Loucy (cell line): ENCODE results near the gene IL22RA2.
"Not testable (repeated sequence)": the region's sequence is repeated elsewhere in the genome, so short reads cannot be mapped to it uniquely, and the experiment has no call there.

ENCODE experiments used
- H2AFZ ChIP-seq: fragments of 200-600 bp; sonication (generic); 2 replicates; pipeline ENCODE4 v1.6.0; 2016; ENCODE audit warnings: antibody characterized with exemption, mild to moderate bottlenecking, low read length, moderate library complexity
- H3F3A ChIP-seq: fragments of 200-600 bp; 2 replicates; pipeline ENCODE4 v1.6.0; 2016; ENCODE audit warnings: antibody characterized with exemption, low read depth, mild to moderate bottlenecking
- H3K27me3 ChIP-seq: fragments of 200-600 bp; sonication (generic); 2 replicates; pipeline ENCODE4 v1.6.1; 2014; ENCODE audit warnings: low read length, mild to moderate bottlenecking; ENCODE audit not compliant: insufficient read depth, poor library complexity, severe bottlenecking
- H3K36me3 ChIP-seq: fragments of 200-600 bp; sonication (generic); 2 replicates; pipeline ENCODE4 v1.6.1; 2016; ENCODE audit warnings: low read length; ENCODE audit not compliant: insufficient read depth
- H3K4me1 ChIP-seq: fragments of 200-600 bp; sonication (generic); 2 replicates; pipeline ENCODE4 v1.5.1; 2014; ENCODE audit warnings: low read length, mild to moderate bottlenecking; ENCODE audit not compliant: insufficient read depth, poor library complexity, severe bottlenecking
- H3K4me2 ChIP-seq: fragments of 200-600 bp; sonication (generic); 2 replicates; pipeline ENCODE4 v1.6.0; 2014; ENCODE audit warnings: antibody characterized with exemption, low read length, low read depth, mild to moderate bottlenecking; ENCODE audit not compliant: poor library complexity, severe bottlenecking
- H3K4me3 ChIP-seq: fragments of 200-600 bp; sonication (generic); 2 replicates; pipeline ENCODE4 v1.5.1; 2014; ENCODE audit warnings: low read length, mild to moderate bottlenecking, mixed read lengths; ENCODE audit not compliant: poor library complexity, severe bottlenecking
- H3K79me2 ChIP-seq: fragments of 200-600 bp; sonication (generic); 2 replicates; pipeline ENCODE4 v1.6.1; 2014; ENCODE audit warnings: low read length; ENCODE audit not compliant: insufficient read depth
- H3K9ac ChIP-seq: fragments of 200-600 bp; sonication (generic); 2 replicates; pipeline ENCODE4 v1.6.0; 2014; ENCODE audit warnings: mild to moderate bottlenecking, low read depth, low read length, moderate library complexity; ENCODE audit not compliant: poor library complexity, severe bottlenecking
- H3K9me2 ChIP-seq: fragments of 200-600 bp; sonication (generic); replicated peaks from 2 replicates; pipeline ENCODE4 v1.6.1; 2016; ENCODE audit warnings: low read depth, low read length, mixed read lengths
- H3K9me3 ChIP-seq: fragments of 200-600 bp; sonication (generic); 2 replicates; pipeline ENCODE4 v1.6.1; 2014; ENCODE audit warnings: mild to moderate bottlenecking, antibody characterized with exemption, low read length, low read depth; ENCODE audit not compliant: insufficient read depth
- H4K20me1 ChIP-seq: fragments of 200-600 bp; sonication (generic); 2 replicates; pipeline ENCODE4 v1.6.0; 2014; ENCODE audit warnings: antibody characterized with exemption, low read length, mild to moderate bottlenecking; ENCODE audit not compliant: insufficient read depth, poor library complexity, severe bottlenecking
- CTCF ChIP-seq: fragments of 200-600 bp; sonication (generic); conservative IDR thresholded peaks from 2 replicates; pipeline ENCODE4 v1.5.1; 2014; ENCODE audit warnings: mild to moderate bottlenecking, antibody characterized with exemption, low read length
- EZH2phosphoT487 ChIP-seq: fragments of 200-600 bp; IDR thresholded peaks from 2 replicates; pipeline ENCODE4 v1.6.1; 2018; ENCODE audit warnings: antibody characterized with exemption, mild to moderate bottlenecking, moderate library complexity, borderline replicate concordance

The IL22RA2 gene

DNA sequence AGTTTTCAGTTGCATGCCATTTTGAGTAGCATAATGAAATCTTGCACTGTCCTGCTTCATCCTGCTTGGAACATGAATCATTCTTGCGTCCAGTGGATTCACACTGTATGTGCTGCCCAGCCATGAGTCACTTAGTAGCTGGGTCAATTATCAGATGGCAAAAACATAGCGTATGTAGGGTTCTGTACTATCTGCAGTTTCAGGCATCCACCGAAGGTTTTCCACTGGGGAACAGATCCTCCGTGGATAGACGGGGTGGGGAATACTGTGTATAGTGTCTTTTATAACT lies 61.4 kb downstream of the IL22RA2 start:
- Histone ChIP-seq H3K9me3 (no peaks in the 10 kb centered on the region), H3F3A (no peaks in the 10 kb centered on the region), H3K27me3 (no peaks in the 10 kb centered on the region), H3K9ac (no peak overlapping the region), H3K4me3 (no peak overlapping the region), H3K4me1 (no peaks in the 10 kb centered on the region), H3K79me2 (no peaks in the 10 kb centered on the region), H3K36me3 (no peaks in the 10 kb centered on the region), H4K20me1 (no peaks in the 10 kb centered on the region), H2AFZ (no peak overlapping the region), H3K9me2 (no peaks in the 10 kb centered on the region), H3K4me2 (no peak overlapping the region)
- TF ChIP-seq CTCF: no peak
- no peak for TF ChIP-seq EZH2phosphoT487

DNA sequence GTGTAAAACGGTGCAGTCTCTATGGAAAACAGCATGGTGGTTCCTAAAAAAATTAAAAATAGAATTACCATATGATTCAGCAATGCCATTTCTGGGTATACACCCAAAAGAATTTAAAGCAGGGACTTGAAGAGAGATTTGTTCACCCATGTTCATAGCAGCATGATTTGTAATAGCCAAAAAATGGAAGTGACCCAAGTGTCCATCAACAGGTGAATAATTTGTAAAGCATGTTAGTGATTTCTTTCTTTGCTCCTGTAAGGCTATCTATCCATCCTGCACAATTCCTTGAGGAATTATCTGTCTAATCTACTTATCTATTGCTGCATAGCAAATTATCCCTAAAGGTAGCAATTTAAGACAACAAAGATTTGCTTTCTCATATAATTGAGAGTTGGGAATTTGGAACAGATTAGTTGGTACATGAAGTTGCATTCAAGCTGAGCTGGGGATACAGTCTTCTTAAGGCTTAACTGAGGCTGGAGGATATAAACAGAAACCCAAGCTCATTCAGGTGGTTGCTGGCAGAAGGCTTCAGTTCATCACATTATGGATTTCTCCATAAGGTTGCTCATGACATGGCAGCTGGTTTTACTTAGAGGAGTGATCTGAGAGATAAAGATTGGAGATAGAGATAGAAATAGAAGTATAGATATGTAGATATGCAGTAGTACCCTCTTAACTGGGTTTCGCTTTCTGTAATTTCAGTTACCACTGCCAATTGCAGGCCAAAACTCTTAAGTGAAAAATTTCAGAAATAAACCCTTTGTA lies 62.0 kb downstream of the IL22RA2 start:
- no peaks in the 10 kb centered on the region for H3K9me3 ChIP-seq
- H3K36me3 ChIP-seq: no peaks in the 10 kb centered on the region
- no peaks in the 10 kb centered on the region for H3K9me2 ChIP-seq
- no peaks in the 10 kb centered on the region for H3K4me1 ChIP-seq
- no peaks in the 10 kb centered on the region for H3F3A ChIP-seq
- no peak overlapping the region for H3K9ac ChIP-seq
- H3K79me2 ChIP-seq: no peaks in the 10 kb centered on the region
- H2AFZ ChIP-seq: no peak overlapping the region
- H3K27me3 ChIP-seq: no peaks in the 10 kb centered on the region
- H3K4me3 ChIP-seq: no peak overlapping the region
- TF ChIP-seq CTCF (no peak), EZH2phosphoT487 (no peak)
- H3K4me2 ChIP-seq: no peak overlapping the region
- no peaks in the 10 kb centered on the region for H4K20me1 ChIP-seq

GRCh38 chr6:137107767-137108105 lies 65.7 kb downstream of the IL22RA2 start:
- no peaks in the 10 kb centered on the region for H3F3A ChIP-seq
- H2AFZ ChIP-seq: no peak overlapping the region

DNA sequence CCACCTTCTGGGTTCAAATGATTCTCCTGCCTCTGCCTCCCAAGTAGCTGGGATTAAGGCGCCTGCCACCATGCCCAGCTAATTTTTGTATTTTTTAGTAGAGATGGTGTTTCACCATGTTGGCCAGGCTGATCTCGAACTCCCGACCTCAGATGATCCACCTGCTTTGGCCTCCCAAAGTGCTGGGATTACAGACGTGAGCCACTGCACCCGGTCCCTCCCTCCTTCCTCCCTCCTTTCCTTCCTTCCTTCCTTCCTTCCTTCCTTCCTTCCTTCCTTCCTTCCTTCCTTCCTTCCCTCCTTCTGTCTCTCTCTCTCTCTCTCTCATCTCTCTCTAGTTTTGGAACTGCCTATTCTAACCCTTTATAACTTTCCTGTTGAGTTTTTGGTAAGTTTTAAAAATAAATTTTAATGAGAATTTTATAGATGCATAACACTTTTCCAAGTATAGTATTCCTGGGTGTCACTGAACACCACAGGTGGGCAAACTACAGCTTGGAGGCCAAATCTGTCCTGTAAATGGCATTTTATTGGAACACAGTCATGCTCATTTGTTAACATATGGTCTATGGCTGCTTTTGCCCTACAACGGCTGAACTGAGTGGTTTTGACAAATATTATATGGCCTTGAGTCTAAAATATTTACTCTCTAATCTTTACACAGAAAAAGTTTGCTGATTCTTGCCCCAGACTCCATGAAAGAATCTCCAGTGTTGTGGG lies 66.2 kb downstream of the IL22RA2 start:
- not testable (repeated sequence) for H3K9ac ChIP-seq, H3K4me2 ChIP-seq, H3K4me3 ChIP-seq, H3F3A ChIP-seq, H3K79me2 ChIP-seq, H3K4me1 ChIP-seq, H4K20me1 ChIP-seq, H3K9me2 ChIP-seq, H2AFZ ChIP-seq, H3K27me3 ChIP-seq, H3K9me3 ChIP-seq, H3K36me3 ChIP-seq

More at GRCh38 chr6:137107767-137108105, 65.7 kb downstream of the IL22RA2 start:
- H4K20me1 ChIP-seq: no peaks in the 10 kb centered on the region
- H3K27me3 ChIP-seq: no peaks in the 10 kb centered on the region
- no peak overlapping the region for H3K9ac ChIP-seq
- H3K4me3 ChIP-seq: no peak overlapping the region
- H3K9me2 ChIP-seq: no peaks in the 10 kb centered on the region
- H3K9me3 ChIP-seq: no peaks in the 10 kb centered on the region
- no peaks in the 10 kb centered on the region for H3K79me2 ChIP-seq
- no peaks in the 10 kb centered on the region for H3K36me3 ChIP-seq
- no peaks in the 10 kb centered on the region for H3K4me1 ChIP-seq
- TF ChIP-seq EZH2phosphoT487: no peak
- TF ChIP-seq CTCF: no peak
- H3K4me2 ChIP-seq: no peak overlapping the region
